OCI-M1 (cell line): ENCODE measurements around the gene MGST2.
A peak's percentile ranks its signal among the peaks of the same experiment; 100 is the strongest.

Experiments used
- DNase-seq: peaks from one replicate; lab custom pipeline; 2025; lab: John Stamatoyannopoulos, UW

Gene MGST2

DNA sequence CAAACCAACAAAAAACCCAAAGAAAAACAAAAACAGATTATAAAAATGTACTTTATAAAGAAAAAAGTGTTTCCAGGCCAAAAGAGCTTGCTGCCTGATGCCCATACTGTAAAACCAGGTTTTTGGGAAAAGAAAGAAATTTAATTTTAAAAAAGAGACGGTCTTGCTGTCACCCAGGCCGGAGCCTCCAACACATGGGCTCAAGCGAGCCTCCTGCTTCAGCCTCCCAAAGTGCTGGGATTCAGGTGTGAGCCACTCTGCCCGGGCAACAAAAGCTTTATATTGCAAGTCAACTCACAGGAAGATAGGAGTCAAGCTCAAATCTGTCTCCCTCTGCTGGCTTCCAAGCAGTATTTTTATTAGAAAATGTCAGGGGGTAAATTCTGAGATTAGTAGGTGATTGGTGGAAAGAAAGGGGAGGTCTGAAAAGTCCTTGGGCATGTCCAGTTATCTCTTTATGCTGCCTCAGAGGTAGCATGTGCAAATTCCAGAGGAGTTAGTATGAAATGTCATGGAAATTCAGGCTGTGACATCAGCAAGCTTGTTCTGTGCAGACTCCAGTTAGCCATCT is 39.4 kb downstream of the MGST2 start:
- peak; percentile 57 for DNase-seq

DNA sequence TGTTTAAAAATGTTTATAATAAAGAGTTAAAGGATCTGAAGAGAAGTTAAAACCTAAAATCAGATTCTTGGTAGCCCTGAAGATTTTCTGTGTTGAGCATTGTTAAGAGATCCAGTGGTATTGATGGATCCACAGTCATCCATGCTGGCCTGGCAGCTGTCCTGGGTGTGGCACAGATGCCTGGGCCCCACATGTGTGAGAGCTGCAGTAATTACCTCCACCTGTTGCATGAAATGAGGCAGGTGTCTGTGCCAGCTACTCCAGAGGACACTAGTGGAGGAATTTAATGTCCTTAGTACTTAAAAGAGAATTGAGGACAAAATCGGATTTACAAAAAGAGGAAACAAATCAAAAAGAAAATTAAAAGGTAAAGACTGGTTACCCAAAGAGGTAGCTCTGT is 44.0 kb downstream of the MGST2 start:
- DNase-seq: no peak

DNA sequence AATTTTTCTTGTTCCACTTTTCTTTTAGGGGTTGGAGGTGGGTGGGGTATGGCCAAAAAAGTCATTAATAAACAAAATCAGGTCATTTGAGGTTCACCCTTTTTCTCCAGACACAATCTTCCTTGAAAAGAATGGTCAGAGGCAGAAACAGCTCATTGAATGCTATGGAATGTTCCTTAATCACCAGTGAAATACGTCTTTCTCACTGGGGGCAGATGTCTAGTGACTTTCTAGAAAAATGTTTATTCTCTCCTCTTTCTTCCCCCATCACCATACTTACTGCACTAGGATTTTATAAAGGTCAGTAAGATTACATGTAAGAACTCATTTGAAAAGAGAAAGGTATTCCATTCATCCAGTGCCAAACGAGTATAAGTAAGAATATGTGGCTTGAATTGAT is 44.5 kb downstream of the MGST2 start:
- DNase-seq: no peak

DNA sequence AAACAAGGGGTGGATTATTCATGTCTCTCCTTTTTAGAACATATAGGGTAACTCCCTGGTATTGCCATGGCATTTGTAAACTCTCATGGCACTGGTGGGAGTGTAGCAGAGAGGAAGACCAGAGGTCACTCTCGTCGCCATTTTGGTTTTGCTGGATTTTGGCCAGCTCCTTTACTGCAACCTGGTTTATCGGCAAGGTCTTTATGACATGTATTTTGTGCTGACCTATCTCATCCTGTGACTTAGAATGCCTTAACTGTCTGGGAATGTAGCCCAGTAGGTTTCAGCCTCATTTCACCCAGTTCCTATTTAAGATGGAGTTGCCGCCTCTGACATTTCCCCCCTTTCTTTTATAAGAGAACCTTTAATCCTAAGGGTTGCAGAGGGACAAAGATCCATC is 45.8 kb downstream of the MGST2 start:
- no peak for DNase-seq

DNA sequence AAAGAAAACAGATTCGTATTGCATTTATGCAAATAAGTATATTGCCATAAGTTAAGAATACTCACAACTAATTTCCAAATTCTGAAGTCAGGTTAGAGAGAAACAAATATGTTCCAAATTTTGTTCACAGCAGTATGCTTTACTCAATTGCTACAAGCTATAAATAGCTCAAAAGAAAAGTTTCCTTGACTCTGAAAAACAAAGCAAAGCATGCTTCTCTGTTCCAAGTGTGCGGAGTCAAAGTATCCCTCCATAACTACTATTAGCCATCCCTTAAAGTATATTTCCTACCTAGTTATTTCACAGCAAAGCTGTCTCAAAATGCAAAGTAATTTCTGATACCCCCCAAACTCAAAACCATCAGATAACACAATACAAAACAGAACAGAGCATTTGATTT is 47.3 kb downstream of the MGST2 start:
- DNase-seq: no peak

DNA sequence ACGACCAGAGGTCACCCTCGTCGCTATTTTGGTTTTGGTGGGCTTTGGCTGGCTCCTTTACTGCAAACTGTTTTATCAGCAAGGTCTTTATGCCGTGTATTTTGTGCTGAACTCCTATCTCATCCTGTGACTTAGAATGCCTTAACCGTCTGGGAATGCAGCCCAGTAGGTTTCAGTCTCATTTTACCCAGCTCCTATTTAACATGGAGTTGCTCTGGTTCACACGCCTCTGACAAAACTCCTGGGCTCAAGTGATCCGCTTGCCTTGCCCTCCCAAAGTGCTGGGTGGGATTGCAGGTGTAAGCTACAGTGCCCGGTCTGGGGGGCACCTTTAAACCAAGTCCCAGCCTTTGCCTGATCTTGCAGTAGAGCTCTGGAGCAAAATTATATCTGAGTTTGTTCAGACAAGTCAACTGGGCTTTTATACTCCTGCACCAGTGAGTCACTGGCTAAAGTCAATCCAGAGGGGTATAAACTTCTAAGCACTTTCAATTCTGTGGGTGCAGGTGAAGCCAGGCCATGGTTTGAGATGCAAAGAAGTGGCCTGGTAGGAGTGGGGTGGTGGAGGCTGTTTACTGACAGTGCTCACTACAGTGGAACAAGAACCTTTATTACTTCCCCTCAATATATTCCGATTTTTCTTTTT is 50.2 kb downstream of the MGST2 start:
- DNase-seq: no peak

DNA sequence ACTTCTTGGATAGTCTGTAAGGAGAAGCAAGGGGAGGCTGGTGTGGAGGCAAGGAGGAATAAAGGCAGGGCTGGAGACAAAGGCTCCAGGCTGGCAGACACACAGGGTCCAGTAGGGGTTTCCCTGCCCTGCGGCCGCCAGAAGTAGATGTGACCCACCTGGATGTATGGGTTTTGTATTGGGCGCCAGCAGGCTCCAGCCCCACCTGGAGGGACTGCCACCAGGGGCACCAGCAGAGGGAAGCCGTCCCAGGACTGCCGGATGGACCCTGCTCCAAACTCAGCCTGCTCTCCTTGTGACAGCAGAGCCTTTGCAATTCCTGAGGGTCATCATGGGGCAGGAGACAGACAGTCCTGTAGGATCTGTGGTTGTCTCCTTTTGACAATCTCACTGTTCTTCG is 52.7 kb downstream of the MGST2 start:
- no peak for DNase-seq

DNA sequence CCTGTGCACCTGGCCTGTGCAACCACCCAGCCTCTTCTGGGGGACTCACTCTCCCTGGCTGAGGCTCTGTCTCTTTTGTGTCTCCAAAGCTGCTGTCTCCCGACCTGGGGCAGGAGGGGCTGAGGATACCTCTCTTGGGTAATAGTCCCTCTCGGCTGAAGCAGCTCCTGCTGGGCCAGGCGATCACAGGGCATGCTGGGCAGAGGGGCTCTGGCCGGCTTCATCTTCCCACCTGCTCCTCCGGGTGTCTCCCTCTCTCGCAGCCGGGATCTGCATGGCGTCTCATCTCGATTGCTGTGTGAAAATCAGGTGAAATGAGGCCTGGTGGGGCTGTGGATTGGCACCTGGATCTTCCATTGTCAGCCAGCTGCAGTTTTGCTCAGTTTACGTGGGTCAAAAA is 53.2 kb downstream of the MGST2 start:
- no peak for DNase-seq

DNA sequence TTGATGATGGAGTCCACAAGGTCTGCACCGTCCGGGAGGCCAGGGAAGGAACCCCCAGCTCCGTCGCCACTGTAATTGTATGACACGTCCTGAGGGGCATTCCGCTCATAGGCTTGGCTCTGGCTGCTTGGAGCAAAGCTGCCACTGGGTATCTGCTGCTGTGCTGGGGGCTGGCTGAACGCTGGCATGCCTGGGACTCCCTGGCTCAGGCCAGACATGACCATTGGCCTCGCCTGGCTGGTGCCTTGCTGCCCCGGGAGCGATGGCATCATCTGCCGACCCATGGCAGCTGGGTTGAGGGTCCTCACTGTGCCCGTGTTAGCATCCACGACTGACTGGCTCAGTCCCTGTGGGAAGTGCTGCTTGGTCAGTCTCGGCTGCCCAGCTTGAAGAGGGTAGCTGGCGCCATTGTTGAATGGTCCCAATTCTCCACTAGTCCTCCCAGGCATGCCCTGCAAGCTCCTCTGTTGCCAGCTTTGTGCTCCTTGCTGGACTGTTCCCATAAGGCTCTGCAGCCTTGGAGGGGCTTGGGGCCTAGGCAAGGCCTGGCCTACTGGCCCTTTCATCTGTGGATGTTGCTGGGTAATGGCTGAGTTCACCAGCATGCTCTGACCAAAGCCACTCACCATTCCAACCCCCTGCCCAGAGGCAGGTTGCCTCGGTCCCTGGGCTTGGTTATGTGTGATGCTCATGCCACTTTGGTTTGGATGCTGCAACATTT is 53.9 kb downstream of the MGST2 start:
- no peak for DNase-seq

DNA sequence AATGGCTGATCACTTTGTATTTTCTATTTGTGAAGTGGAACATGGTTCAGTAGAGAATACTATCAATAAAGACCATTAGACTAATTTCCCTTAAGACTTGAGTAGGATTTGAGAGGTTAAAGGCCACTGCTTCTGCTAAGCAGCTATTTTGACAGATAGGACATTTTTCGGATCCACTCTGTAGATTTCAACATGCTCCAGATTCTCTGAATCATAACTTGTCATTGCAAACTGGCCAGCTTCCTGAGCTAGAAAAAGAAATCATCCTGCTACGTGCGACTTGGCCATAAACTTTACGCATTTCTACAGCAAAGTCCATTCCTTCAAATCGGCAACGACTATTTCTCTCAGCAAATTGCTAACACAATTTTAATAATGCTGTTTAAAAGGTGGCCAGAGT is 55.2 kb downstream of the MGST2 start:
- no peak for DNase-seq

DNA sequence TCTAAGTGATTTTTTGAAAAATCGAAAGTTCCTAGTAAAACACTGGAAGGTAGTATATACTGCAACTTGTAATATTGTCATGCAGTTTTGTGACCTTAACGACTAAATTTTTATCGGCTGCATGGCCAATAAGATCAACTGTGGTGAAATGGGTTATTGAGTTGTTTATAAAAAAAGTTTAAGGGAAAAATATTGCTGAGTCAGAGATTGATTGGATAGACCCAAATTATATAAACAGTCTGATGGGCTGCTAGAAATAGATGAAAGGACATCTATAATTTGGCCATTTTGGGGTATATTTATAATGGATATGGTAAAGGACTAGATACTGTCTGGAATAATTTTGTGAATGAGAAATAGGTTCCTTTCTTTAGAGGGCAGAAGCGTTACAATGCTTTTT is 56.2 kb downstream of the MGST2 start:
- no peak for DNase-seq

DNA sequence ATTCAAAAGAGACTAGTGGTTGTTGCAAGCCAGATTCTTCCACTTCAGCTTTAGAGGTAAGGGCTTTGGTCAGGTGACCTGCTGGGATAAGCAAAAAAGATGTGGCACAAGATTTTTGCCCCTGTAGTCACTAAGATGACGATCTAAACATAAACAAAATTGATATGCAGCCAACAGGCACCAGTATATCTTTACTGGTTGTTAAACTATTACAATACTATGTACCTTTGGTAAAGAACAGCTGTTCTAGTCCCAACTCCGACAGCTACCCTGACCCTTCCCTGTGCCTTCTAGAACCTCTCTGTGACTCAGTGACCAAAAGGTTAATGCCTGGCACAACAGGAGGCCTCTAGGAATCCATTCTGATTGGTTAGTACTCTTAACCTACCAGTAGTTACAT is 59.6 kb downstream of the MGST2 start:
- no peak for DNase-seq

DNA sequence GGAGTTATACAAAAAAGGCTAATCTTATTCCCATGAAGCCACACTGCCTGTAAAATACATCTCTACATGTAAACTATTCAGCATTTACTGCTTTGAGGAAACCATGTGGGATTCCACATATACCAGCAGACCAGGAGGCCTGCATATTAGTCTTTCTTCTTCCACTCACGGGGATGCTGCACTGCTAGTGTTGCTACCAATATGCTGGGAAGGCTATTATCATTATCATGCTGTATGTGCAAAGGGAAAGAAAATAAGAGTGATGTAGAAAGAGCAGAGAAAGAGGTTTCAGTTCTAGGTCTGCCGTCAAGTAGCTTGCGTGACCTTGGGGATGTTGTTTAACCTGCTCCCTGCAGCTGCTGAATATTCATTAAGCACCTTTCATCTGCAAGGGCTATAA is 61.0 kb downstream of the MGST2 start:
- DNase-seq: no peak

DNA sequence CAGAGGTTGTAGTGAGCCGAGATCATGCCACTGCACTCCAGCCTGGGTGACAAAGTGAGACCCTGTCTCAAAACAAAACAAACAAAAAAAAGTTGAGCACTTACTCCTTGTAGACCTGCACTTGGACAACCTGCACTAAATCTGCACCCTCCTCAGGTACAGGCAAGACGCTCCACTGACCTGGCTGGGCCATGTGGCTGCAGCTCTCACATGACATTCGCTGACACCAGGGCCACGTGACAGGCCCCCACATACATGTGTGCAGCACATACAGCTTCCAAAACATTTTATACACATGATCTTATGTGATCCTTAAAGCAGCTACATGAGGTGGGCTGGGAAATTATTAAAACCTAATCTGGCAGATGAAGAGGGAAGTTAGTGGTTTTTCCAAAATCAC is 62.5 kb downstream of the MGST2 start:
- DNase-seq: no peak

DNA sequence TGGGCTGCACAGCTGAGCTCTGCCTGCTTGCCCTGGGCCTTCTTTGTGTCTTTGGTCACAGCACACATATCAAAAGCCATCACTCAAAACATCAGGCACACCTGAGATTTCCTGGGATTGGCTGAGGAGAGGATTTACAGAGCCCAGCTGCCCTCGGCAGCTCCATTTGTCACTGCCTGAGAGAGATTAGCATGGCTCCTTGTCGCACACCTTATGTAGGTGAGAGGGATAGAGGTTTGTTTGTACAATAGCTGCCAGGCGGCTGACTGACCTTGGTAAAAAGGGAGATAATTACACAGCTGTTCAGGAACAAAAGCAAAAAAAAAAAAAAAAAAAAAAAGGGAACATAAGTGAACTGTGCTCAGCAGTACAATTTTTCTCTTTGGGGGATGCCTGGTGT is 63.2 kb downstream of the MGST2 start:
- DNase-seq: no peak

DNA sequence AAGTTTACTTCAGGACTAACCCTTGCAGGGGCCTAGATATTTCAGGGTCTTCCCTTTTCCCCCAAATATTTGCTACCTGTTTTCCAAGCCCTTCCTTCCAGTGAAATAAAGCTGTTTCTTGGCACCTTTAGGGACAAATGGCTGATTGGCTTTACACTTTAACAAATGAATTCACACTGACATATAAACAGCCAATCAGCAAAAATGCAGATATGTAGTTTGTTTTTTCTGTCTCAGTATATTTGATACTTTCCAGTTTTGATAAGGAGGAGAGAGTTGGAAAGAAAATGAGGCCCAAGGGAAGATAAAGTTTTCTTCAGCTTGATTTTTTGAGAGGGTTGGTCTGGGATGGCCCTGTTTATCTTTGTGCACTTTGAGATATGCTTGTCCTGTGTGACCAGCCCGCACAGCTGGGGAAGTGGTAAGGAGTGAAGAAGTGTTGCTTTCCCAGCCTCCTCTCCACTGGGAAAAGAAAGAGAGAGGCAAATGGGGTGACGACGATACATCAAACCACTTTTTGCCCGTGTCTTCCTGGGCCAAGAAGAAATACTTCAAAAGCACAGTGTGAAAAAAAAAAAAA is 67.5 kb downstream of the MGST2 start:
- DNase-seq: peak; percentile 78

DNA sequence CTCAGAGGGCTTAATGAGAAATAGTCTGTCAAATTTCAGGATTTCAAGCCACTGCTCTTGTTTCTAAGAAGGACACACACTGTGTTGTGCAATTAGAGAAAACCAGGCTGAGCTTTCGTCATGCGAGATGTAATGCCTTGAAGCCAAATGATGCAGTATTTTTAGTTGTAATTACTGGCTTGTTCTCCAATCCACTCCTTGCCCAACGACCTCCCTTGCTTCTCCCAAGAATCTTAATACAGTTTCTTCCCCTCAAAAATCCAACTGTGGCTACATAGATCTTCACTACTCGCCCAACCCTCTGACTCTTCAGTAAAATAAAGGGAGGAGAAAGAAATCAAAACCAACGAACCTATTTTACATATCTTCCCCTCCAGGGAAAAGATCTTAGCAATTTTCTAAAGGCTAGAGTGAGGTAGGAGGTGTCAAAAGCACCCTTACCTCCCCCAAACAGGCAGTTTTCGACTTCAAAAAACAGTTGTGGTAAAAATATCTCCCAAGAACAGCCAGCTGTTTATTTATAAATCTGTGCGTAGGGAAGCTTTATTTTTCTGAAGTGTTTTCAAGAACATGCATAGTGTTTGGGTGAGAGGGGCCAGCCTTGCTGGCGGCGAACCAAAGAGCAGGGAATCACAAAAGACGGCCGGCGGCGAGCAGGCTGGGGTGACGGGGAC is 68.7 kb downstream of the MGST2 start:
- DNase-seq: peak; percentile 66

DNA sequence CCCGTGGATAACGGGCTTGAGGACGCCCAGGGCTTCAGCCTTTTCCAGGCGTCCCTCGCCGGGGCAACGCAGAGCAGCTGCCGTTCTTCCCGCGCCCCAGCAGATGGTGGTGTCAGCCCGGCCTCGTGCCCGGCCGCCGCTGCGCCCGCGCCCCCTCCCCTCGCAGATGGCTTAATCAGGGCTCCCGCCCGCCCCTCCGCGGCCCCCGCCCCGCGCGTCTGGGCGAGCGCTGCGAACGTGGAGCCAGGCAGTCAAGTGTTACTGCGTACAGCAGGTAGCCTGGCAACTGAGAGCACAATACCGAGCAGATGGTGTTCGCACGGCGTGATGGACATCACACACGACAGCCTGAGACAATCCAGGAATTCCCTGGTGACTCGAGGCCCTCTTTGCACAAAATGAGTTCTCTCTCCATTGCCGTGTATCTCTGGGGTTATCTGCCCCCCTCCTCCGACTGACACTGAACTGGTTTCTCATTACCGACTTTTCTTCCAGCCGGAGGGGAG is 69.3 kb downstream of the MGST2 start:
- peak; percentile 80 for DNase-seq

DNA sequence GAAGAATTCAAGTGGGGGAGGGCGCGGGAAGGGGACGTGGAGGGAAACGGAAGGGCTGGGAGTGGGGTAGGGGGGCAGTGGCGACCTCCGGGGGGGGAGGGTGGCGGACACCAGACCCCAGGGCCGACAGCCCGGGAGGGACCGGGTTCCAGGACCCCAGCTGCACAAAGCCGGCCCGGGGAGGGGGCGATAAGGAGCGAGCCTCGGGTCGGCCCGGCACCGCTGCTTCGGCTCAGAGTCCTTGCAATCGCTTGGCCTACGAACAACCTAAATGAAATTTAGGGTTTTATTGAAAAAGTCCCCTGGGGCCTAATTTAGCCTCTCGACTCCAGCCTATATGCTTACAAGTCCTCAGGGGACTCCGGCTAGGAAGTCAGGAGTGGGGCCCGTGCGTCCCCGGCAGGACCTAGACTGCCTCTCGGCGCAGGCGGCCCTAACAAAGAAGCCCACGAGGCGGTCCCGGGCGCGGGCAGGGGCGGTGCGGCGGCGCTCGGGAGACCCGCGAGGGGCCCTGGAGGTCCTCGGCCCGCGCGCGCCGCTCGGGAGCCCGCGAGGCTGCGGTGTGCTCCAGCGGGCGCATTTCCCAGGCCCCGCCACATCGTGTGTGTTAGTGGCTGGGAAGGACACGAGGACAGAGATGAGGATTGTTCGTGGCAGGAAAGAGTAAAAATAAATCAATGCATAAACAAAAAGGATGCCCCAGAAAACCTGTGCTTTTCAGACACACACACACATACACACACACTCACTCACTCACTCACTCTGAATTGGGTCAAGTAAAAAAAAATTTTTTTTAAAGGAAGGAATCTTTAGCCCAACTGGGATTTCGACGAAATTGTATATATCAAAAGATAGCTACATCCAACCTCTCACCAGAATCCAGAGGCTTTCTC is 70.0 kb downstream of the MGST2 start:
- no peak for DNase-seq

DNA sequence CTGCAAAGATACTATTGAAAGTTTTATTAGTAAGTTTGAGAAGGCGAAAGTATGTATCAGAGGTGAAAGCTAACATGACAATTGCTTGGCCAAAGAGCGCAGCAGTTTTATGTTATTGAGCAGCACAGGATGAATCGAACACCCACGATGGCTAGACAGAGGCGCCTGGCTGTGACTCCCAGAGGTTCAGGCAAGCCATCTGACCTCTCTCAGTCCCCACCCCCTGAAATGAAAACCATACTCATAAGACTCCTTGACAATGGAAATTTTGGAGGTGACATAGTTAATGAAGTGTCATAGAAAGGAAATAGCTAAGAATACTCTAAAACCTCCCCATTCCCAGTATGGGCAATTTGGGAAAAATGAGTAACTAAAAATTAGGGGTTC is 70.6 kb downstream of the MGST2 start:
- DNase-seq: peak; percentile 9

DNA sequence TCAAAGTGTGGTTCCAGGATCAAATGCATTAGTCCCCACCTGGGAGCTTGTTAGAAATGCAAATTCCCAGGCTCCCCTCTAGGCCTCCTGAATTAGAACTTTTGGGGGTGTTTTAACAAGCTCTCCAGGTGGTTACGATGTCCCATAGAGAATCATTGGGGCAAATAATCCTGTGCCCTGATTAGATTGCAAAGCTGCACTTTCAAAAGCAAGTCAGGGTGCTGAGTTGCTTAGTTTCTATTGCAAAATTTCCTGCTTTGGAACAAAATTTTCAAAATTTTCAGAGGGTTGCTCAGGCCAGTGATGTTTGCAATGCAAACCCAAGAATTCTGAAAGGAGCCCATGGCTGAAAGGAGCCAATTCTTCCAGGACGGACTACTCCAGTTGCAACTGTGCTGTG is 71.0 kb downstream of the MGST2 start:
- DNase-seq: no peak
